Calu3 (cell line): ENCODE data around the gene B4GAT1. TPM values are rescaled to one million over a fixed set of nuclear protein-coding genes. Genes with fewer than 3 reads are reported as not detected.
A peak's percentile ranks its signal among the peaks of the same experiment; 100 is the strongest.

ENCODE experiments used
- BruUV-seq: library from RNA; stranded (reverse); fragments of 400-500 nt; replicated peaks from 2 replicates; lab custom pipeline; 2021; lab: Mats Ljungman, UMichigan
- CTCF ChIA-PET: fragments of 300-600 bp; sonication (Branson Sonifier 250); formaldehyde crosslinking; loops from one replicate; lab custom pipeline; 2022; ENCODE audit warnings: antibody characterized with exemption; lab: Charles Lee
- DNase-seq: peaks from one replicate; pipeline ENCODE4 v3.0.0; 2022
- H3K27ac Mint-ChIP-seq: one replicate; pipeline ENCODE4 v1.8.0; 2022; ENCODE audit warnings: mixed read lengths; ENCODE audit not compliant: unreplicated experiment
- H3K27me3 Mint-ChIP-seq: one replicate; pipeline ENCODE4 v1.8.0; 2022; ENCODE audit warnings: mixed read lengths; ENCODE audit not compliant: unreplicated experiment
- H3K36me3 Mint-ChIP-seq: one replicate; pipeline ENCODE4 v1.8.0; 2022; ENCODE audit warnings: mild to moderate bottlenecking, moderate library complexity, mixed read lengths; ENCODE audit not compliant: insufficient read depth, unreplicated experiment
- H3K4me1 Mint-ChIP-seq: one replicate; pipeline ENCODE4 v1.8.0; 2022; ENCODE audit warnings: mild to moderate bottlenecking, low read depth, mixed read lengths; ENCODE audit not compliant: unreplicated experiment
- H3K4me3 Mint-ChIP-seq: one replicate; pipeline ENCODE4 v1.8.0; 2022; ENCODE audit warnings: mild to moderate bottlenecking, low read depth, moderate library complexity, mixed read lengths; ENCODE audit not compliant: unreplicated experiment
- H3K9me3 Mint-ChIP-seq: one replicate; pipeline ENCODE4 v1.8.0; 2022; ENCODE audit warnings: low read depth, mixed read lengths; ENCODE audit not compliant: unreplicated experiment
- CTCF ChIP-seq: fragments of 200-600 bp; IDR thresholded peaks from one replicate; pipeline ENCODE4 v1.8.0; 2022; ENCODE audit warnings: antibody characterized with exemption; ENCODE audit not compliant: unreplicated experiment
- intact Hi-C: fragments of 100-400 bp; cut with micrococcal nuclease; formaldehyde crosslinking; loops from one replicate; pipeline ENCODE4 v1.10.0; 2022; ENCODE audit not compliant: unreplicated experiment
- total RNA-seq: library from RNA; stranded (reverse); gene quantifications from 2 replicates; pipeline ENCODE4 v1.2.3, GENCODE V29; 2022

The B4GAT1 gene
- total RNA-seq, 1 experiment from 2014 or later, result 11.8 TPM

GRCh38 chr11:66366844-66367477 is 19.5 kb upstream of the B4GAT1 start:
- Mint-ChIP-seq H3K36me3 (peaks cover 79% of the 10 kb centered on the region), H3K9me3 (no peaks in the 10 kb centered on the region), H3K27ac (no peak overlapping the region), H3K4me1 (peaks cover 12% of the 10 kb centered on the region), H3K27me3 (no peaks in the 10 kb centered on the region), H3K4me3 (no peak overlapping the region)
- no TSS peak for BruUV-seq
- intact Hi-C loops, result no loop called here
- TF ChIP-seq CTCF, result no peak
- DNase-seq, result no peak
- CTCF ChIA-PET, result no interaction called here

GRCh38 chr11:66365711-66366619 is 18.5 kb upstream of the B4GAT1 start:
- TF ChIP-seq CTCF, result no peak
- H3K4me3 Mint-ChIP-seq, result no peak overlapping the region
- peaks cover 12% of the 10 kb centered on the region for H3K4me1 Mint-ChIP-seq
- CTCF ChIA-PET, result interaction anchor here (0.6 kb wide), 1 partner anchor 114 kb away, joined by 3 read pairs; the partner anchor contains the start of gene DPP3
- intact Hi-C loops, result no loop called here
- peaks cover 79% of the 10 kb centered on the region for H3K36me3 Mint-ChIP-seq
- no peak for DNase-seq
- H3K27me3 Mint-ChIP-seq, result no peaks in the 10 kb centered on the region
- no peaks in the 10 kb centered on the region for H3K9me3 Mint-ChIP-seq
- H3K27ac Mint-ChIP-seq, result no peak overlapping the region
- BruUV-seq, result no TSS peak

- no TSS peak for BruUV-seq
- DNase-seq, result no peak
- TF ChIP-seq CTCF, result no peak
- CTCF ChIA-PET, result no interaction called here
- no peak overlapping the region for H3K27ac Mint-ChIP-seq
- no peak overlapping the region for H3K4me3 Mint-ChIP-seq
- peaks cover 79% of the 10 kb centered on the region for H3K36me3 Mint-ChIP-seq
- no peaks in the 10 kb centered on the region for H3K9me3 Mint-ChIP-seq
- H3K27me3 Mint-ChIP-seq, result no peaks in the 10 kb centered on the region
- intact Hi-C loops, result no loop called here
- peaks cover 8% of the 10 kb centered on the region for H3K4me1 Mint-ChIP-seq
Observed at GRCh38 chr11:66365166-66365565, 17.7 kb upstream of the B4GAT1 start.

- Mint-ChIP-seq H3K36me3 (peaks cover 76% of the 10 kb centered on the region), H3K9me3 (no peaks in the 10 kb centered on the region), H3K27ac (no peak overlapping the region), H3K27me3 (no peaks in the 10 kb centered on the region), H3K4me3 (no peak overlapping the region), H3K4me1 (no peaks in the 10 kb centered on the region)
- no TSS peak for BruUV-seq
- DNase-seq, result peak; percentile 75
- intact Hi-C loops, result no loop called here
- TF ChIP-seq CTCF, result peak; percentile 93
- CTCF ChIA-PET, result no interaction called here
Observed at GRCh38 chr11:66363805-66364535, 16.5 kb upstream of the B4GAT1 start.
